OCI-LY7 (cell line): ENCODE results near the gene TCEANC.

ENCODE experiments used
- EZH2phosphoT487 ChIP-seq: fragments of 200-600 bp; sonication (generic); IDR thresholded peaks from 2 replicates; pipeline ENCODE4 v1.6.1; 2018; ENCODE audit warnings: low read depth, borderline replicate concordance, mild to moderate bottlenecking, mixed run types, antibody characterized with exemption, low read length, moderate library complexity, mixed read lengths
- TF ChIP-seq, protein P1 (sequence below): fragments of 200-600 bp; sonication (generic); conservative IDR thresholded peaks from 2 replicates; pipeline ENCODE4 v1.5.1; 2014; ENCODE audit warnings: mild to moderate bottlenecking, antibody characterized with exemption, low read length, moderate library complexity, mixed read lengths

- TF ChIP-seq, protein P1, sequence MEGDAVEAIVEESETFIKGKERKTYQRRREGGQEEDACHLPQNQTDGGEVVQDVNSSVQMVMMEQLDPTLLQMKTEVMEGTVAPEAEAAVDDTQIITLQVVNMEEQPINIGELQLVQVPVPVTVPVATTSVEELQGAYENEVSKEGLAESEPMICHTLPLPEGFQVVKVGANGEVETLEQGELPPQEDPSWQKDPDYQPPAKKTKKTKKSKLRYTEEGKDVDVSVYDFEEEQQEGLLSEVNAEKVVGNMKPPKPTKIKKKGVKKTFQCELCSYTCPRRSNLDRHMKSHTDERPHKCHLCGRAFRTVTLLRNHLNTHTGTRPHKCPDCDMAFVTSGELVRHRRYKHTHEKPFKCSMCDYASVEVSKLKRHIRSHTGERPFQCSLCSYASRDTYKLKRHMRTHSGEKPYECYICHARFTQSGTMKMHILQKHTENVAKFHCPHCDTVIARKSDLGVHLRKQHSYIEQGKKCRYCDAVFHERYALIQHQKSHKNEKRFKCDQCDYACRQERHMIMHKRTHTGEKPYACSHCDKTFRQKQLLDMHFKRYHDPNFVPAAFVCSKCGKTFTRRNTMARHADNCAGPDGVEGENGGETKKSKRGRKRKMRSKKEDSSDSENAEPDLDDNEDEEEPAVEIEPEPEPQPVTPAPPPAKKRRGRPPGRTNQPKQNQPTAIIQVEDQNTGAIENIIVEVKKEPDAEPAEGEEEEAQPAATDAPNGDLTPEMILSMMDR, result no peak
- no peak for TF ChIP-seq EZH2phosphoT487
Measured at GRCh38 chrX:13614154-13614553, 38.8 kb upstream of the TCEANC start.
